ENCODE measurements around the gene CARD11. TPM values are rescaled to one million over a fixed set of nuclear protein-coding genes. Genes with fewer than 3 reads are reported as not detected.
A peak's percentile ranks its signal among the peaks of the same experiment; 100 is the strongest.

The CARD11 gene
- total RNA-seq, 1 donor from 2014 or later = 1.4 TPM

DNA sequence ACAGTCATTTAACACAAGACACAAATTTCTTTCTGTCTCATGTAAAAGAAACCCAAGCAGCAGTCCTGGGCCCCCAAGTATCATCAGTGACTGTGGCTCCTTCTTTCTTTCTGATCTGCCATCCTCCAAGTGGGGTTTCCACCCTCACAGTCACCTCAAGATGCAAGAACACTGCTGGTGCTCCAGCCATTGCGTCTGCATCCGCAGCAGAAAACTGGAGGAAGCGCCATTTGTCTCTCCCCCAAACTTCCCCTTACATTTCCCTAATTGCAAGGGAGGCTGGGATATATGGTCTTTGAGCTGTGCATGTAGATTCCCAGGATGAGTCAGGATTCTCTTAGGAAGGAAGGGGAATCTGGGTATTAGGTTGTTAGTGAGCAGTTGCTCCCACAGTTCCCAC, 138.6 kb downstream of the CARD11 start:
- no peak for DNase-seq

DNA sequence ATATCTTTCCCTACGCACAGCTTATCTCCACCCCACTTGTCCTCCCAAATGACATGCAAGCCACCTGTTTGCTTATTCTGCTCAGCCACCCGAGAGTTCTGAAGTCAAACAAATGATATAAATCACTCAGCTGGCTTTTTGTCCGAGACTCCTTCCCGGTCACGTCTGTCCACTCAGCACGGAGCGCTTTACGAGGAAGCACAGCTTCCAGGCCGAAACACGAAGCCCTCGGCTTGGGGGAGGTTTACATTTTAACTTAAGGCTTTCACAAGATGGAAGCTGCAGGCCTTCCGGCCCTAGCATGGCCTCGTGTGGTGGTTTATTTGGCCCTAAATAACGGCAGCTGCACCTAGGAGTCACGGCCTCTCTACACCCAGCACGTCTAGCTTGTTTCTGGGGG, 139.5 kb downstream of the CARD11 start:
- no peak for DNase-seq

DNA sequence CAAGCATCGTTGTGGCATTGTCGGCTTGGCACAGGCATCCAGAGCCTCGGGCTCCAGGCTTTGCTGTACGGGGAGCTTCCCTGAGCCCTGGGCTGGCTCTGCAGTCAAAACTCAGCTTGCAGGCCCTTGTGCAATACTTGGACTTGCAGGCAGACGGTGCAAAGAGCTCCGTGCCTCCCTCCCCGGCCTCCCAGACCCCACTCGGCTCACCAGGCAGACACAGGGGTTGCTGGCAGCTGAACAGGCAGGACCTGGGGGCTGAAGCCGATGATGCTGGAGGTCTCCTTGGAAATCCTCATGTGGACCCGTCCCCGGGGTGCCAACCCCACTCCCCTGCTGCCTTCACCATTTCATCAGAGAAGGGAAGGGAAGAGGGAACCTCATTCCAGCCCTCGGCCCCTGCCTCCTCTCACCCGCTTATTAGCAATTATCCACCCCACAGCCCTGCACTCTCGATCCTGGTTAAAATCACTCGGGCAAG, 139.9 kb downstream of the CARD11 start:
- DNase-seq = no peak

- DNase-seq = no peak
These were observed 146.6 kb downstream of the CARD11 start for GRCh38 chr7:2897023-2897422.

- DNase-seq = no peak
These were observed 147.5 kb downstream of the CARD11 start for GRCh38 chr7:2896131-2896530.

- peak; percentile 63 for DNase-seq
These were observed 149.3 kb downstream of the CARD11 start for GRCh38 chr7:2894118-2894940.

DNA sequence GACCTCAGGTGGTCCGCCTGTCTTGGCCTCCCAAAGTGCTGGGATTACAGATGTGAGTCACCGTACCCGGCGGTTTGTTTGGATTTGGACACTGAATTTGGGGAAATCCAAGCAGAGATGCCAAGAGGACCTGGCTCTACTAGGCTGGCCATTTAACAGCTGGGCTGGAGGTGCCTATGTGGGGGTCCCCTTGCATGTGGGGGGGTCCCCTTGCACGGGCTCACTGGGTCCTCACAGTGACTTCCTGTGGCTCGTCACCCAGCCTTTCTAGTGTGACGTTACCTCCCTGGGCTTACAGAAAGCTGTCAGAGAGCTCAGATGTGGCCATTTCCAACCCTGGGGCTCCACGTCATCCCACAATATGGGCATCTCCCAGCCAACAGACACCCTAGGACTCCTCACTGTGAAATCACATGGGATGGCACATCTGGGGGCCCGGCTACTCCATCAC, 150.2 kb downstream of the CARD11 start:
- no peak for DNase-seq

DNA sequence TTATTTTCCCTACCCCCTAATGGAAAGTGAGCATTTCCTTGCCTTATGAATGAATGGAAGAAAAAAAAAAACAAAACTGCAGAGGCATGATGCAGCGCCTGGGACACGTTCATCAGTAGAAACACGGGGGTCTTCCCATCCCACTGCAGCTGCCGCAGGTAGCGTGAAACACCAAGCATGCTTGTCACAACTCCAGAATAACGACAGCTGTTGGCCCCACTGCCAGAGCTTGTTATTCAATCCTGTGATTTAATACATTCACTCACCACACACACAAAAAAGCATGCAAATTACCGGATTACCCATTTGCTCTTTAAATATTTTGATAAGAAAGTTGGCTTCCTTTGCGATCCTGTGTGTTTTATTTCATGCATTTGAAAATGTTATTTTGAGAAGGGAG, 151.1 kb downstream of the CARD11 start:
- DNase-seq = peak; percentile 88

GRCh38 chr7:2887816-2888215, 155.9 kb downstream of the CARD11 start:
- DNase-seq = no peak

- peak; percentile 90 for DNase-seq
These were observed 156.8 kb downstream of the CARD11 start for GRCh38 chr7:2886900-2887299.

- DNase-seq = no peak
These were observed 157.3 kb downstream of the CARD11 start for GRCh38 chr7:2886391-2886790.

DNA sequence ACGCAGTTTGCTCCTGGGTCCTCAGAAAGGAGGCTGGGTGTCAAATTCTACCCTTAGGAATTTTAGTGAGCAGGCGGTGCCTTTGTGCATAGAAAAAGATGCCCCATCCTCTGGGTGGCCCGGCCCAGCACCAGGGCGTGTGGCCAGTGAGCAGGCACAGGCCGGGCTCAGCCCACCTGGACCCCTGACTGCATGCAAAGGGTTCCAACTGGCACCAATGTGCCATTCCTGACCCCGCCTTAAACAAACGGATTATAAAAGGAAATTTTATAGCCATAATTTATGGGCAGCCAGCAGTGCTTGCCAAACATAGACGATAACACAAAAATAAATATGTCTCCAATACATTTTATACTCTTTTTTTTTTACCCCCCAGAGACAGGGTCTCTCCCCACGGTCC, 159.5 kb downstream of the CARD11 start:
- DNase-seq = no peak

DNA sequence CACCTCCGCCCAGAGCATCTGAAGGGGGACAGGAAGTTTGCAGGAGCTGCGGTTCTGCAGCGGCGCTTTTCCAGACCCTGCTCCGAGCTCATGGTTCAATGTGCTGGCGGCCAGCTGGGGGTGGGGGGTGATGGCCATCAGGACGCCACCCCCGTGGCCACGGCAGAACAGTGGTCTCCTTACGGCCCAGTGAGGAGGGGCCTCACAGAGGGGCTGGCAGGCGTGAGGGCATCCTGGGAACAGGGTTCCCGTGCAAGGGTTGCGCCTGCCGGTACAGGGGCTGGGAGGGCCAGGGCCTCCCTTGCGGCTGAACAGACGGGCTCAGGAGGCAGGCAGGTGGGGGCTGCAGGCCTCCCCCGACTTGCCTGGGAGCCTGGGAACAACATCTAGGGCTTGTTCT, 160.6 kb downstream of the CARD11 start:
- DNase-seq = no peak

DNA sequence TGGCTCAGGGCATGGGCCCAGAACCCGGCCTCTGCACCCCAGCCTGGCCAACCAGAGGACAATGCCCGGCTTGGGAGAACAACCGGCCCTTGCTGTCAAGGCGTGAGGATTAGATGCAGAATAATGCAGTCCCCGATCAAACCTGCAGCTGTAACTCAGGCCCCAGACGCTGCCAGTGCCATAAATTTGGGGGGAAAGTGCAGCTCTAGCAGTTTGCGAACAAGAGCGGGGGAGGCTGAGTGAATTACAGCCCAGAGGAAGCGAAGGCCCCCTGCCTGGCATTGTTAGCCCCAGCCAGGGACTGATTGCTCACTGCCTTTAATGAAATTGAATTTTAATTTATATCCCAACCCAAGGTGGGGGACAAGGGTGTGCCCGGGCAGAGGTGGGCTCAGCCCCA, 161.6 kb downstream of the CARD11 start:
- no peak for DNase-seq

- no peak for DNase-seq
These were observed 162.7 kb downstream of the CARD11 start for GRCh38 chr7:2880874-2881533.

GRCh38 chr7:2880051-2880450, 163.6 kb downstream of the CARD11 start:
- no peak for DNase-seq

GRCh38 chr7:2879354-2879753, 164.3 kb downstream of the CARD11 start:
- no peak for DNase-seq

- no peak for DNase-seq
These were observed 165.4 kb downstream of the CARD11 start for GRCh38 chr7:2878306-2878705.

DNA sequence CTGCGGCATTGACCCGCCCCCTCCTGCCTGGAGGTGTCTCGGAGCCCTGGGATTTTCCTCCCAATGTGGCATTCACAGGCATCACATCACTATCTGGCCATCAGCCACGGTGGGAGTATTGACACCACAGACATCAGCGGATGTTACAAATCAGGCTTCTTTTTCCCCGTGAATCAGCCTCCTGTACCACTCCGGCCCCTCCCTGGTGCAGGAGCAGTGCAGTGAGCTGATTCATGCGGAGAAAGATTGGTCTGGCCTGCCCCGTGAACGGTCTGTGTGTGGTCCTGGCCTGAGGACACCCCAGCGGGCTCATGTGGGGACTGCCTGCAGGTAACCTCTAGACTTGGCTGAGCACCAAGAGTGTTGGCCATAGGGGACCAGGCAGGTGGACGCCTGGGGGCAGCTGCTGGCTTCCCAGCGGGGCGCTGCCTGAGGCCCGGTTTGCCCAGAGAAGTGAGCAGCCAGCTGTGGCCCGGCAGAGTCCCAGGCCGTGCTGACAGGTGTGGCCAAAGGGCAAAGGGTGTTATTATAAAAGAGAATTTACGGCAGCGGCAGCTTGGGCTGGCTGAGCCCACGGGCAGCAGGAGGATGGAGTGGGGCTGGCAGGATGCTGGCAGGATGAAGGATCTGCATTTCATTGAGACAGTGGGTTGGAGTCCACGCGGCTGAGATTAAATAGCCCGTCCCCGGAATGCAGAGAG, 167.5 kb downstream of the CARD11 start:
- DNase-seq = no peak

DNA sequence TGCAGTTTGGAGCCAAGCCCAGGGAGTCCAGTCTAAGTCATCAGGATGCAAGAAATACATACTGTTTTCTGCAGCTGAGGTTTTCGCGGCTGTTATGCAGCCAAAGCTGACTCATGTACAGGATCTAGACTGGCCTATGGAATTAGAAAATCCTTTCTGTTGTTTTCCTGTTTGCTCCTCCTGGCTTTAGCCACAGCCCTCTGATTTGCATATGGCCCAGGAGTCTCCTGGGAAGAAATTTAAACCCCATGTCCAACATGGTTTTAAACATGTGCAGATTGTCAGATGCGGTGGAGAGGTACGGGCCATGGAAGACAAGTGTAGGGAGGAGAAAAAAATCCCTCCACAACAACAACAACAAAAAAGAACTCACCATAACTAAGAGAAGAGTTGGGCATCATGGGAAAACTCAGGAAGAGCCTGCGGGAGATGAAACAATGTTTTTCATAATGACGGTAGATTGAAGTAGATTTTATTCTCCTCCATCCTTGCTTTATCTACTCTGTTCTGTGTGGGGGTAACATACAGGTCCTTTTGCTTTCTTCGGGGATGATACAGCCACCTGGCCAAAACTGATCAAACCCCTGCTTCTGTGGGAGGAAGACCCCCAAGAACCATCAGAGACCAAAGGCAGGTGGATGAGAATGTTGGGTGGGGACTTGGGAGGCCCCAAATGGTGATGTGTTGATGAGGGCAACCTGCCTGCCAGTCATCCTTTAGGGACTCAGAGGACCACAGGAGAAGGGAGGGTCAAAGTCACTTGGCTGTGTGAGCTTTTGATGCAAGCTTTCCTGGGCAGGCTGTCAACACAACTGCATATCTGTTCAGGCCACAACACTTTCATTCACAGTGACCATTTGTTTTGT, 169.7 kb downstream of the CARD11 start:
- peak; percentile 73 for DNase-seq

- DNase-seq = no peak
These were observed 170.5 kb downstream of the CARD11 start for GRCh38 chr7:2873146-2873545.

GRCh38 chr7:2872296-2872874, 171.3 kb downstream of the CARD11 start:
- DNase-seq = peak; percentile 49

All from tongue (tissue), 2 donors.